H9 (cell line): ENCODE measurements around the gene HCN1. TPM values are rescaled to one million over a fixed set of nuclear protein-coding genes. Genes with fewer than 3 reads are reported as not detected.

Source experiments
- DNase-seq: peaks from one replicate; pipeline ENCODE4 v3.0.0-alpha.2; 2017
- H2AFZ ChIP-seq: one replicate; pipeline ENCODE4 v1.6.1; 2013; ENCODE audit warnings: mild to moderate bottlenecking, low read length, control low read depth, moderate library complexity
- H2AK5ac ChIP-seq: 2 replicates; pipeline ENCODE4 v1.6.1; 2013; ENCODE audit warnings: low read length, control low read depth, mixed read lengths; ENCODE audit not compliant: insufficient read length
- H2BK120ac ChIP-seq: one replicate; pipeline ENCODE4 v1.6.1; 2013; ENCODE audit warnings: low read depth, mild to moderate bottlenecking, low read length, control low read depth, inconsistent platforms; ENCODE audit not compliant: poor library complexity, severe bottlenecking
- H2BK12ac ChIP-seq: 2 replicates; pipeline ENCODE4 v1.6.1; 2013; ENCODE audit warnings: low read length, control low read depth, mixed read lengths, low read depth; ENCODE audit not compliant: insufficient read length
- H2BK15ac ChIP-seq: 2 replicates; pipeline ENCODE4 v1.6.1; 2013; ENCODE audit warnings: low read depth, low read length, control low read depth
- H2BK20ac ChIP-seq: one replicate; pipeline ENCODE4 v1.6.1; 2013; ENCODE audit warnings: low read depth, mild to moderate bottlenecking, low read length, control low read depth, inconsistent platforms; ENCODE audit not compliant: poor library complexity, severe bottlenecking
- H2BK5ac ChIP-seq: 2 replicates; pipeline ENCODE4 v1.6.1; 2013; ENCODE audit warnings: low read length, control low read depth, mixed read lengths; ENCODE audit not compliant: insufficient read length
- H3K14ac ChIP-seq: 2 replicates; pipeline ENCODE4 v1.6.1; 2013; ENCODE audit warnings: low read length, control low read depth; ENCODE audit not compliant: insufficient read depth
- H3K18ac ChIP-seq: 2 replicates; pipeline ENCODE4 v1.6.1; 2013; ENCODE audit warnings: low read depth, mild to moderate bottlenecking, mixed read lengths, low read length, control low read depth; ENCODE audit not compliant: insufficient read length
- H3K23ac ChIP-seq: 2 replicates; pipeline ENCODE4 v1.6.1; 2013; ENCODE audit warnings: low read length, control low read depth, mixed read lengths, low read depth; ENCODE audit not compliant: insufficient read length
- H3K23me2 ChIP-seq: 2 replicates; pipeline ENCODE4 v1.6.1; 2013; ENCODE audit warnings: low read depth, mild to moderate bottlenecking, mixed read lengths, low read length, control low read depth; ENCODE audit not compliant: insufficient read length, poor library complexity, severe bottlenecking
- H3K27ac ChIP-seq: 2 replicates; pipeline ENCODE4 v1.5.1; 2013; ENCODE audit warnings: low read length, control low read depth, mixed read lengths, low read depth; ENCODE audit not compliant: insufficient read length
- H3K27me3 ChIP-seq: 2 replicates; pipeline ENCODE4 v1.6.1; 2013; ENCODE audit warnings: low read length, control low read depth, inconsistent platforms; ENCODE audit not compliant: insufficient read depth
- H3K4ac ChIP-seq: 2 replicates; pipeline ENCODE4 v1.6.1; 2013; ENCODE audit warnings: low read depth, mild to moderate bottlenecking, control low read depth, inconsistent platforms, low read length, moderate library complexity
- H3K4me1 ChIP-seq: 2 replicates; pipeline ENCODE4 v1.6.1; 2013; ENCODE audit warnings: low read length, control low read depth, inconsistent platforms; ENCODE audit not compliant: insufficient read depth
- H3K4me2 ChIP-seq: 2 replicates; pipeline ENCODE4 v1.6.1; 2013; ENCODE audit warnings: low read length, control low read depth, mixed read lengths; ENCODE audit not compliant: insufficient read length, insufficient read depth
- H3K56ac ChIP-seq: 2 replicates; pipeline ENCODE4 v1.6.1; 2013; ENCODE audit warnings: low read depth, mild to moderate bottlenecking, mixed read lengths, low read length, control low read depth; ENCODE audit not compliant: insufficient read length
- H3K79me1 ChIP-seq: 2 replicates; pipeline ENCODE4 v1.6.1; 2013; ENCODE audit warnings: low read depth, mild to moderate bottlenecking, moderate library complexity, low read length, control low read depth, inconsistent platforms; ENCODE audit not compliant: insufficient read depth, poor library complexity, severe bottlenecking
- H3K79me2 ChIP-seq: 2 replicates; pipeline ENCODE4 v1.6.1; 2013; ENCODE audit warnings: low read length, control low read depth, inconsistent platforms; ENCODE audit not compliant: insufficient read depth
- H3K9ac ChIP-seq: 2 replicates; pipeline ENCODE4 v1.6.1; 2013; ENCODE audit warnings: low read length, control low read depth, mixed read lengths; ENCODE audit not compliant: insufficient read length; ENCODE audit errors: extremely low read depth
- H3K9me3 ChIP-seq: one replicate; pipeline ENCODE4 v1.6.1; 2013; ENCODE audit warnings: low read depth, low read length, inconsistent platforms; ENCODE audit not compliant: control insufficient read depth
- H3T11ph ChIP-seq: one replicate; pipeline ENCODE4 v1.6.1; 2013; ENCODE audit warnings: mild to moderate bottlenecking, low read length, control low read depth, inconsistent platforms
- H4K20me1 ChIP-seq: one replicate; pipeline ENCODE4 v1.6.1; 2013; ENCODE audit not compliant: control insufficient read depth, insufficient read length, insufficient read depth
- H4K5ac ChIP-seq: 2 replicates; pipeline ENCODE4 v1.6.1; 2013; ENCODE audit warnings: low read depth, mild to moderate bottlenecking, mixed read lengths, low read length, control low read depth; ENCODE audit not compliant: insufficient read length
- H4K8ac ChIP-seq: replicated peaks from 2 replicates; pipeline ENCODE4 v1.6.1; 2013; ENCODE audit warnings: low read length, control low read depth, mixed read lengths, low read depth; ENCODE audit not compliant: insufficient read length
- H4K91ac ChIP-seq: 2 replicates; pipeline ENCODE4 v1.6.1; 2013; ENCODE audit warnings: low read depth, mild to moderate bottlenecking, moderate library complexity, mixed read lengths, low read length, control low read depth; ENCODE audit not compliant: insufficient read length
- H3K27ac Mint-ChIP-seq, 3 experiments: 2 replicates in 2 of 3; 3 replicates in 1 of 3; pipeline ENCODE4 v1.8.0; 2020 to 2021; ENCODE audit warnings: mixed read lengths in 3 of 3, mild to moderate bottlenecking in 1 of 3, moderate library complexity in 1 of 3
- H3K27me3 Mint-ChIP-seq: 2 replicates; pipeline ENCODE4 v1.8.0; 2021; ENCODE audit warnings: low read depth, mild to moderate bottlenecking, moderate library complexity, mixed read lengths
- H3K36me3 Mint-ChIP-seq, 3 experiments: 2 replicates in 2 of 3; 3 replicates in 1 of 3; pipeline ENCODE4 v1.8.0; 2020 to 2021; ENCODE audit warnings: low read depth in 3 of 3, mixed read lengths in 3 of 3; ENCODE audit not compliant: insufficient read depth in 1 of 3
- H3K4me1 Mint-ChIP-seq, 2 experiments: 2 replicates each; pipeline ENCODE4 v1.8.0; 2020; ENCODE audit warnings: mixed read lengths in 2 of 2
- H3K4me3 Mint-ChIP-seq, 2 experiments: 2 replicates in 1 of 2; 3 replicates in 1 of 2; pipeline ENCODE4 v1.8.0; 2020 to 2021; ENCODE audit warnings: mild to moderate bottlenecking in 2 of 2, mixed read lengths in 2 of 2, moderate library complexity in 1 of 2
- H3K9me3 Mint-ChIP-seq, 2 experiments: 2 replicates in 1 of 2; 3 replicates in 1 of 2; pipeline ENCODE4 v1.8.0; 2020; ENCODE audit warnings: mild to moderate bottlenecking in 2 of 2, mixed read lengths in 2 of 2, moderate library complexity in 1 of 2
- WGBS: extraction: QIAGEN DNeasy Blood & Tissue Kit; methylation state at CpG from one replicate; pipeline ENCODE4 v1.1.7; 2013; ENCODE audit warnings: missing lambda C conversion rate, low lambda C conversion rate, mixed read lengths; ENCODE audit not compliant: insufficient read length; ENCODE audit errors: extremely low coverage; 5-methylcytosine and 5-hydroxymethylcytosine counted together
- total RNA-seq: library from RNA; stranded (reverse); gene quantifications from 2 replicates; pipeline ENCODE4 v1.2.1, GENCODE V29; 2021
- TF ChIP-seq, protein P1 (sequence below): fragments of 200-600 bp; sonication (generic); conservative IDR thresholded peaks from 3 replicates; pipeline ENCODE4 v1.8.0; 2021; ENCODE audit warnings: antibody characterized with exemption, mild to moderate bottlenecking

HCN1 gene
- total RNA-seq, 1 experiment from 2014 or later = 4.6 TPM

DNA sequence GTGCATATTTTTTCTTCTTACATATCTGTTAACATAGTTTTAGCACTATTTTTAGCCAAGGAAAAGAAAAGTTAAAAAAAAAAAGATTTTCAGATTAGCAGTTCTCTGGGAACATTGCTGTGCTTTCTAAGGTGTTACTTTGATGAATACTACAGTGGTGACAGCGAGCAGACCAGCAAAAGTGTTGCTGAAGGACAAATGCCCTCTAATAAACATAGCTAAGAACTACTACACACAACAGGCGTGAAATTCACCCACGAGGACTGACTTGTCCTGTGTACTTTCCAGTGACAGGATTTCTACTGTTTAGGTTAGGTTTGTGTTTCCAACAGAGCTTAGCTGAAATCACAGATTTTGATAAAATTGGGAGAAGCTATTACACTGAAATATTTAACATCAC lies 153.8 kb downstream of the HCN1 start:
- TF ChIP-seq, protein P1, sequence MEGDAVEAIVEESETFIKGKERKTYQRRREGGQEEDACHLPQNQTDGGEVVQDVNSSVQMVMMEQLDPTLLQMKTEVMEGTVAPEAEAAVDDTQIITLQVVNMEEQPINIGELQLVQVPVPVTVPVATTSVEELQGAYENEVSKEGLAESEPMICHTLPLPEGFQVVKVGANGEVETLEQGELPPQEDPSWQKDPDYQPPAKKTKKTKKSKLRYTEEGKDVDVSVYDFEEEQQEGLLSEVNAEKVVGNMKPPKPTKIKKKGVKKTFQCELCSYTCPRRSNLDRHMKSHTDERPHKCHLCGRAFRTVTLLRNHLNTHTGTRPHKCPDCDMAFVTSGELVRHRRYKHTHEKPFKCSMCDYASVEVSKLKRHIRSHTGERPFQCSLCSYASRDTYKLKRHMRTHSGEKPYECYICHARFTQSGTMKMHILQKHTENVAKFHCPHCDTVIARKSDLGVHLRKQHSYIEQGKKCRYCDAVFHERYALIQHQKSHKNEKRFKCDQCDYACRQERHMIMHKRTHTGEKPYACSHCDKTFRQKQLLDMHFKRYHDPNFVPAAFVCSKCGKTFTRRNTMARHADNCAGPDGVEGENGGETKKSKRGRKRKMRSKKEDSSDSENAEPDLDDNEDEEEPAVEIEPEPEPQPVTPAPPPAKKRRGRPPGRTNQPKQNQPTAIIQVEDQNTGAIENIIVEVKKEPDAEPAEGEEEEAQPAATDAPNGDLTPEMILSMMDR = no peak
- Histone ChIP-seq H3K9me3 (no peaks in the 10 kb centered on the region), H2BK15ac (no peak overlapping the region), H2BK5ac (no peak overlapping the region), H3K4ac (no peak overlapping the region), H4K8ac (no peak overlapping the region), H4K5ac (no peak overlapping the region), H2BK20ac (no peak overlapping the region), H3K27me3 (no peaks in the 10 kb centered on the region), H2AK5ac (no peak overlapping the region), H3K23me2 (no peaks in the 10 kb centered on the region), H2AFZ (no peak overlapping the region), H2BK120ac (no peak overlapping the region), H3T11ph (no peak overlapping the region), H3K4me1 (no peaks in the 10 kb centered on the region), H3K9ac (no peak overlapping the region), H3K4me2 (no peak overlapping the region), H3K79me2 (no peaks in the 10 kb centered on the region), H3K79me1 (no peaks in the 10 kb centered on the region), H3K27ac (no peak overlapping the region), H3K56ac (no peak overlapping the region), H4K91ac (no peak overlapping the region), H3K14ac (no peak overlapping the region), H4K20me1 (no peaks in the 10 kb centered on the region), H3K23ac (no peak overlapping the region), H2BK12ac (no peak overlapping the region), H3K18ac (no peak overlapping the region)
- H3K4me1 Mint-ChIP-seq = peaks cover 4% of the 10 kb centered on the region in 2 experiments; a peak in 3 of 4 replicates
- no peaks in the 10 kb centered on the region for H3K36me3 Mint-ChIP-seq
- WGBS = no CpG with 5 or more reads among the region's 3 CpGs
- H3K27me3 Mint-ChIP-seq = no peaks in the 10 kb centered on the region
- no peak for DNase-seq
- H3K27ac Mint-ChIP-seq = no peak overlapping the region
- H3K9me3 Mint-ChIP-seq = peaks cover 0 to 2% of the 10 kb centered on the region in 2 experiments; a peak in 1 of 5 replicates
- no peak overlapping the region for H3K4me3 Mint-ChIP-seq
